ENCODE measurements around the gene SPATA6L. TPM values are rescaled to one million over a fixed set of nuclear protein-coding genes. Genes with fewer than 3 reads are reported as not detected.
A peak's percentile ranks its signal among the peaks of the same experiment; 100 is the strongest.

SPATA6L gene
- total and polyA plus RNA-seq, 2 of the 13 experiments (the other 11 are each of a cell fraction or from before 2014, with no cell fraction given): 1.1 to 1.9 TPM

DNA sequence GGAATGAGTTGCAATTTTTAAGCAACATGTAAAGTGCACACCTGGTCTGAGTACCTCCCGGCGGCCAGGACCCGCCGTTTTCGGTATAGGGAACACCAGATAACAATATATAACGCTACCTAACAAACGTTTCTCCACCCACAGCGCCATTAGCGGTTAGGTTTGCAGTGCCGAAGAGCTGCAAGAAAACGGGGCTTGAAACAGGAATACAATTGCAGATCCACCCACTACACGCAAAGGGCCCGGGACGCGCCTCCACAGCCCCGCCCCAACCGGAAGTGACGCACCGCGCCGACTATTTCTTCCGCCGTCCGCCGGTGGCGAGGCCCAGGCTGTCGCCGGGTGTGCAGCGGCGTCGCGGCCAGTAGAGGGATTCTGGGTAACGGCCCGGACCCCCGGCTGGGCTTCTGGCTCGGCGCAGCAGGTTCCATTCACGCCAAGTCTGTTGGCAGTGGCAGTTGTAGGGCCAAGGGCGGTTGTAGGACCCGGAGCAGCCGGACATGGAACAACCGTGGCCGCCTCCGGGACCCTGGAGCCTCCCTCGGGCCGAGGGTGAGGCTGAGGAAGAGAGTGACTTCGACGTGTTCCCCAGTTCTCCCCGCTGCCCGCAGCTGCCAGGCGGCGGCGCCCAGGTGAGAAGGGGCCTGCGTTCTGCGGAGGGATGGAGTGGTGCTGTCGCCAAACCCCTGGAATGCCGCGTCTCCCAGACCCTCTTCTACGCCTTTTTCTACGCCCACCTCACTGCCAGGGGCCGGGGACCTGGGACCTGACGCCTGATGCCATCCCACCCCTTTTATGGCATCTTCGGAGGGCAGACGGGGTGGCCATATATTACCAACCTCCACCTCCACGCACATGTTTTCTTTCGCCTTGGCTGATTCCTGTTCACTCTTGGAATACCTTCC is 13.2 kb upstream of the SPATA6L start, which contains the start of gene CDC37L1 (continued):
- TF ChIP-seq, protein P1, sequence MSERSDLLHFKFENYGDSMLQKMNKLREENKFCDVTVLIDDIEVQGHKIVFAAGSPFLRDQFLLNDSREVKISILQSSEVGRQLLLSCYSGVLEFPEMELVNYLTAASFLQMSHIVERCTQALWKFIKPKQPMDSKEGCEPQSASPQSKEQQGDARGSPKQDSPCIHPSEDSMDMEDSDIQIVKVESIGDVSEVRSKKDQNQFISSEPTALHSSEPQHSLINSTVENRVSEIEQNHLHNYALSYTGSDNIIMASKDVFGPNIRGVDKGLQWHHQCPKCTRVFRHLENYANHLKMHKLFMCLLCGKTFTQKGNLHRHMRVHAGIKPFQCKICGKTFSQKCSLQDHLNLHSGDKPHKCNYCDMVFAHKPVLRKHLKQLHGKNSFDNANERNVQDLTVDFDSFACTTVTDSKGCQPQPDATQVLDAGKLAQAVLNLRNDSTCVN (CRISPR knock-in tag; IDR thresholded peaks at IDR 0.05; ENCODE audit: borderline replicate concordance): peak; percentile 77
- TF ChIP-seq, protein P2, sequence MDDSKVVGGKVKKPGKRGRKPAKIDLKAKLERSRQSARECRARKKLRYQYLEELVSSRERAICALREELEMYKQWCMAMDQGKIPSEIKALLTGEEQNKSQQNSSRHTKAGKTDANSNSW (CRISPR knock-in tag; IDR thresholded peaks at IDR 0.05; ENCODE audit: borderline replicate concordance): peak; percentile 42; the same call in 1 of the 2 replicates
- TF ChIP-seq ZSCAN31 (CRISPR knock-in tag; IDR thresholded peaks at IDR 0.05; ENCODE audit: low read depth): peak; percentile 74; the same call in 1 of the 2 replicates
- no peak for TF ChIP-seq STAT5B (CRISPR knock-in tag; IDR thresholded peaks at IDR 0.05)
- no peak for TF ChIP-seq SP1 (IDR thresholded peaks at IDR 0.05)
- TF ChIP-seq SP1 (CRISPR knock-in tag; IDR thresholded peaks at IDR 0.05): peak; percentile 66; the same call in 1 of the 2 replicates
- no peak; the same call in 1 of the 2 replicates for TF ChIP-seq SIX4 (CRISPR knock-in tag; IDR thresholded peaks at IDR 0.05)
- peak; percentile 76; the same call in 1 of the 2 replicates for TF ChIP-seq NAIF1 (CRISPR knock-in tag; IDR thresholded peaks at IDR 0.05; ENCODE audit: borderline replicate concordance)
- TF ChIP-seq MAFF (IDR thresholded peaks at IDR 0.05; ENCODE audit: low read depth, low read length): no peak
- TF ChIP-seq ZNF383 (CRISPR knock-in tag; IDR thresholded peaks at IDR 0.05; ENCODE audit: borderline replicate concordance): no peak
- TF ChIP-seq, protein P3, sequence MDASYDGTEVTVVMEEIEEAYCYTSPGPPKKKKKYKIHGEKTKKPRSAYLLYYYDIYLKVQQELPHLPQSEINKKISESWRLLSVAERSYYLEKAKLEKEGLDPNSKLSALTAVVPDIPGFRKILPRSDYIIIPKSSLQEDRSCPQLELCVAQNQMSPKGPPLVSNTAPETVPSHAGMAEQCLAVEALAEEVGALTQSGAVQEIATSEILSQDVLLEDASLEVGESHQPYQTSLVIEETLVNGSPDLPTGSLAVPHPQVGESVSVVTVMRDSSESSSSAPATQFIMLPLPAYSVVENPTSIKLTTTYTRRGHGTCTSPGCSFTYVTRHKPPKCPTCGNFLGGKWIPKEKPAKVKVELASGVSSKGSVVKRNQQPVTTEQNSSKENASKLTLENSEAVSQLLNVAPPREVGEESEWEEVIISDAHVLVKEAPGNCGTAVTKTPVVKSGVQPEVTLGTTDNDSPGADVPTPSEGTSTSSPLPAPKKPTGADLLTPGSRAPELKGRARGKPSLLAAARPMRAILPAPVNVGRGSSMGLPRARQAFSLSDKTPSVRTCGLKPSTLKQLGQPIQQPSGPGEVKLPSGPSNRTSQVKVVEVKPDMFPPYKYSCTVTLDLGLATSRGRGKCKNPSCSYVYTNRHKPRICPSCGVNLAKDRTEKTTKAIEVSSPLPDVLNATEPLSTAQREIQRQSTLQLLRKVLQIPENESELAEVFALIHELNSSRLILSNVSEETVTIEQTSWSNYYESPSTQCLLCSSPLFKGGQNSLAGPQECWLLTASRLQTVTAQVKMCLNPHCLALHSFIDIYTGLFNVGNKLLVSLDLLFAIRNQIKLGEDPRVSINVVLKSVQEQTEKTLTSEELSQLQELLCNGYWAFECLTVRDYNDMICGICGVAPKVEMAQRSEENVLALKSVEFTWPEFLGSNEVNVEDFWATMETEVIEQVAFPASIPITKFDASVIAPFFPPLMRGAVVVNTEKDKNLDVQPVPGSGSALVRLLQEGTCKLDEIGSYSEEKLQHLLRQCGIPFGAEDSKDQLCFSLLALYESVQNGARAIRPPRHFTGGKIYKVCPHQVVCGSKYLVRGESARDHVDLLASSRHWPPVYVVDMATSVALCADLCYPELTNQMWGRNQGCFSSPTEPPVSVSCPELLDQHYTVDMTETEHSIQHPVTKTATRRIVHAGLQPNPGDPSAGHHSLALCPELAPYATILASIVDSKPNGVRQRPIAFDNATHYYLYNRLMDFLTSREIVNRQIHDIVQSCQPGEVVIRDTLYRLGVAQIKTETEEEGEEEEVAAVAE (CRISPR knock-in tag; IDR thresholded peaks at IDR 0.05; ENCODE audit: borderline replicate concordance): no peak; the same call in 1 of the 2 replicates
- TF ChIP-seq TCF7 (IDR thresholded peaks at IDR 0.05; ENCODE audit: low read depth): no peak
- TF ChIP-seq ZMYM3 (CRISPR knock-in tag; IDR thresholded peaks at IDR 0.05): no peak
- TF ChIP-seq ZNF75D (CRISPR knock-in tag; IDR thresholded peaks at IDR 0.05; ENCODE audit: borderline replicate concordance): no peak
- no peak for TF ChIP-seq MLLT10 (CRISPR knock-in tag; IDR thresholded peaks at IDR 0.05)
- peak; percentile 83; the same call in 1 of the 2 replicates for TF ChIP-seq SP5 (CRISPR knock-in tag; IDR thresholded peaks at IDR 0.05; ENCODE audit: borderline replicate concordance, low read depth)

Data from HepG2 (cell line).